WERI-Rb-1 (cell line): ENCODE measurements around the gene FARS2.

Experiments
- DNase-seq: peaks from one replicate; pipeline ENCODE4 v3.0.0-alpha.2; 2020
- H3K27ac ChIP-seq: fragments of 250-450 bp; sonication (Bioruptor Pico); 2 replicates; pipeline ENCODE4 v1.5.1; 2020; ENCODE audit warnings: mild to moderate bottlenecking, moderate library complexity
- H3K27me3 ChIP-seq: fragments of 250-450 bp; sonication (Bioruptor Pico); 2 replicates; pipeline ENCODE4 v1.5.1; 2021; ENCODE audit warnings: mild to moderate bottlenecking, low read depth, moderate library complexity; ENCODE audit not compliant: insufficient read depth, severe bottlenecking
- H3K36me3 ChIP-seq: fragments of 250-450 bp; sonication (Bioruptor Pico); 2 replicates; pipeline ENCODE4 v1.5.1; 2020; ENCODE audit warnings: mild to moderate bottlenecking, moderate library complexity
- H3K4me3 ChIP-seq: 2 replicates; pipeline ENCODE4 v1.5.1; 2011; ENCODE audit warnings: low read depth, mild to moderate bottlenecking, control low read depth, low read length
- H3K9me3 ChIP-seq: fragments of 250-450 bp; sonication (Bioruptor Pico); 2 replicates; pipeline ENCODE4 v1.5.1; 2021; ENCODE audit warnings: mild to moderate bottlenecking, moderate library complexity; ENCODE audit not compliant: severe bottlenecking
- CTCF ChIP-seq: IDR thresholded peaks from 2 replicates; pipeline ENCODE4 v1.5.1; 2011; ENCODE audit warnings: low read depth, mild to moderate bottlenecking, control low read depth, inconsistent platforms, low read length

Gene FARS2

GRCh38 chr6:5598123-5598522 is 336.8 kb downstream of the FARS2 start:
- no peaks in the 10 kb centered on the region for H3K36me3 ChIP-seq
- DNase-seq: no peak
- H3K4me3 ChIP-seq: no peak overlapping the region
- no peaks in the 10 kb centered on the region for H3K9me3 ChIP-seq
- no peak for TF ChIP-seq CTCF
- no peaks in the 10 kb centered on the region for H3K27me3 ChIP-seq
- H3K27ac ChIP-seq: no peak overlapping the region

DNA sequence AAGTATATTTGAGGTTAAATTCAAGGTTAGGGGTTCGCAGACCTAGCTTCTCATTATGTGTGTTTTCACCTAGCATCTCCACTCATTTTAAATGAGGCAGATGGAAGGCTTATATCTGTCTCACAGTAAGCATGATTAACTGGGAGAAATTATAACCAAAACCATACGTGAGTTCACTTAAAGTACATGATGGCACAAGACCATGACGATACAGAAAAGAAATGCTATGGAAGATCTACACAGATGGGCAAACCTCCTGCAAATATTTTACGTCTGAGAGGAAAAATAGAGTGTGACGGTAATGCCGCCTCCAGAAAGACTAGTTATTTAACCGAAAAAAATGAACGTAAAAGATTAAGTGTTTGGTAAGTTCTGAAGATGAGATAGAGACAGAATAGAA is 337.8 kb downstream of the FARS2 start:
- Histone ChIP-seq H3K4me3 (no peak overlapping the region), H3K36me3 (no peaks in the 10 kb centered on the region), H3K9me3 (no peaks in the 10 kb centered on the region), H3K27ac (no peak overlapping the region), H3K27me3 (no peaks in the 10 kb centered on the region)
- no peak for DNase-seq
- no peak for TF ChIP-seq CTCF

- Histone ChIP-seq H3K9me3 (no peaks in the 10 kb centered on the region), H3K27me3 (no peaks in the 10 kb centered on the region), H3K36me3 (no peaks in the 10 kb centered on the region), H3K27ac (no peak overlapping the region), H3K4me3 (no peak overlapping the region)
- TF ChIP-seq CTCF: no peak
- DNase-seq: no peak
Measured at GRCh38 chr6:5605937-5606336, 344.6 kb downstream of the FARS2 start.

- Histone ChIP-seq H3K36me3 (no peaks in the 10 kb centered on the region), H3K27ac (no peak overlapping the region), H3K4me3 (no peak overlapping the region), H3K9me3 (no peaks in the 10 kb centered on the region), H3K27me3 (no peaks in the 10 kb centered on the region)
- no peak for DNase-seq
- TF ChIP-seq CTCF: no peak
Measured at GRCh38 chr6:5606546-5606945, 345.2 kb downstream of the FARS2 start.

GRCh38 chr6:5610640-5611039 is 349.3 kb downstream of the FARS2 start:
- Histone ChIP-seq H3K9me3 (no peaks in the 10 kb centered on the region), H3K4me3 (no peak overlapping the region), H3K27ac (no peak overlapping the region), H3K36me3 (no peaks in the 10 kb centered on the region), H3K27me3 (no peaks in the 10 kb centered on the region)
- no peak for DNase-seq
- TF ChIP-seq CTCF: peak; percentile 53

- Histone ChIP-seq H3K36me3 (no peaks in the 10 kb centered on the region; the same call in 1 of the 2 replicates), H3K4me3 (no peak overlapping the region), H3K9me3 (no peaks in the 10 kb centered on the region), H3K27ac (no peak overlapping the region), H3K27me3 (no peaks in the 10 kb centered on the region)
- TF ChIP-seq CTCF: no peak
- DNase-seq: no peak
Measured at GRCh38 chr6:5617179-5617578, 355.9 kb downstream of the FARS2 start.
